ENCODE measurements around the gene SHROOM1. TPM values are rescaled to one million over a fixed set of nuclear protein-coding genes. Genes with fewer than 3 reads are reported as not detected.
A peak's percentile ranks its signal among the peaks of the same experiment; 100 is the strongest.

SHROOM1 gene
- total and polyA plus RNA-seq, 9 of the 15 experiments (the other 6 are each of a cell fraction or from before 2014, with no cell fraction given): 0.44 to 26.5 (median 11.9) TPM

DNA sequence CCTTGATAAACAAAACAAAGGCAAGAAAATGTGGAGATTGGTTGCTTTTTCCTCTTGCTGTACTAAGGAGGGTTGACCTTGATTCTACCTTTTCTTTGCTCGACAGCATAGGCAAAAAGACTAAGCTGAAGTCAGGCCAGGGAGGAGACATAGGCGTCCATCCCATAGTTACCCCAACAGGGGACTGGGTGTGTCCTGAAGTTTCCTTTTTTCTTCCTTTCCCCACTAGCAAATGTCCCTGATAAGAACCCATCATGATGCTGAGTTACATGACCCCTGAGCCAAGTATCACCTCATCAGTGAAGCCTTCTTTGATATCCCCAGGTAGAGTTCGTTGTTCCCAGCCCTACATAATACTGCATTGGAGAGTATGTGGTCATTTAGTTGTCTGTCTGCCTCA is 9.9 kb upstream of the SHROOM1 start:
- no peaks in the 10 kb centered on the region for H3K27me3 ChIP-seq (ENCODE audit: control insufficient read depth in 2 of 2, insufficient read depth in 2 of 2, low read length in 2 of 2)
- TF ChIP-seq, protein P1, sequence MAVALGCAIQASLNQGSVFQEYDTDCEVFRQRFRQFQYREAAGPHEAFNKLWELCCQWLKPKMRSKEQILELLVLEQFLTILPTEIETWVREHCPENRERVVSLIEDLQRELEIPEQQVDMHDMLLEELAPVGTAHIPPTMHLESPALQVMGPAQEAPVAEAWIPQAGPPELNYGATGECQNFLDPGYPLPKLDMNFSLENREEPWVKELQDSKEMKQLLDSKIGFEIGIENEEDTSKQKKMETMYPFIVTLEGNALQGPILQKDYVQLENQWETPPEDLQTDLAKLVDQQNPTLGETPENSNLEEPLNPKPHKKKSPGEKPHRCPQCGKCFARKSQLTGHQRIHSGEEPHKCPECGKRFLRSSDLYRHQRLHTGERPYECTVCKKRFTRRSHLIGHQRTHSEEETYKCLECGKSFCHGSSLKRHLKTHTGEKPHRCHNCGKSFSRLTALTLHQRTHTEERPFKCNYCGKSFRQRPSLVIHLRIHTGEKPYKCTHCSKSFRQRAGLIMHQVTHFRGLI (CRISPR knock-in tag; IDR thresholded peaks at IDR 0.05): no peak
- TF ChIP-seq POLR2AphosphoS5 (IDR thresholded peaks at IDR 0.05; ENCODE audit: control insufficient read depth, insufficient read depth, low read depth, low read length) (no peak), ZBTB40 (IDR thresholded peaks at IDR 0.05) (no peak), ZBTB40 (CRISPR knock-in tag; IDR thresholded peaks at IDR 0.05) (no peak), SRF (CRISPR knock-in tag; IDR thresholded peaks at IDR 0.05) (no peak), CTBP1 (IDR thresholded peaks at IDR 0.05; ENCODE audit: borderline replicate concordance) (peak; percentile 51; the same call in 1 of the 2 replicates)
- TF ChIP-seq, protein P2, sequence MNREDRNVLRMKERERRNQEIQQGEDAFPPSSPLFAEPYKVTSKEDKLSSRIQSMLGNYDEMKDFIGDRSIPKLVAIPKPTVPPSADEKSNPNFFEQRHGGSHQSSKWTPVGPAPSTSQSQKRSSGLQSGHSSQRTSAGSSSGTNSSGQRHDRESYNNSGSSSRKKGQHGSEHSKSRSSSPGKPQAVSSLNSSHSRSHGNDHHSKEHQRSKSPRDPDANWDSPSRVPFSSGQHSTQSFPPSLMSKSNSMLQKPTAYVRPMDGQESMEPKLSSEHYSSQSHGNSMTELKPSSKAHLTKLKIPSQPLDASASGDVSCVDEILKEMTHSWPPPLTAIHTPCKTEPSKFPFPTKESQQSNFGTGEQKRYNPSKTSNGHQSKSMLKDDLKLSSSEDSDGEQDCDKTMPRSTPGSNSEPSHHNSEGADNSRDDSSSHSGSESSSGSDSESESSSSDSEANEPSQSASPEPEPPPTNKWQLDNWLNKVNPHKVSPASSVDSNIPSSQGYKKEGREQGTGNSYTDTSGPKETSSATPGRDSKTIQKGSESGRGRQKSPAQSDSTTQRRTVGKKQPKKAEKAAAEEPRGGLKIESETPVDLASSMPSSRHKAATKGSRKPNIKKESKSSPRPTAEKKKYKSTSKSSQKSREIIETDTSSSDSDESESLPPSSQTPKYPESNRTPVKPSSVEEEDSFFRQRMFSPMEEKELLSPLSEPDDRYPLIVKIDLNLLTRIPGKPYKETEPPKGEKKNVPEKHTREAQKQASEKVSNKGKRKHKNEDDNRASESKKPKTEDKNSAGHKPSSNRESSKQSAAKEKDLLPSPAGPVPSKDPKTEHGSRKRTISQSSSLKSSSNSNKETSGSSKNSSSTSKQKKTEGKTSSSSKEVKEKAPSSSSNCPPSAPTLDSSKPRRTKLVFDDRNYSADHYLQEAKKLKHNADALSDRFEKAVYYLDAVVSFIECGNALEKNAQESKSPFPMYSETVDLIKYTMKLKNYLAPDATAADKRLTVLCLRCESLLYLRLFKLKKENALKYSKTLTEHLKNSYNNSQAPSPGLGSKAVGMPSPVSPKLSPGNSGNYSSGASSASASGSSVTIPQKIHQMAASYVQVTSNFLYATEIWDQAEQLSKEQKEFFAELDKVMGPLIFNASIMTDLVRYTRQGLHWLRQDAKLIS (CRISPR knock-in tag; IDR thresholded peaks at IDR 0.05): no peak
- no peak for FAIRE-seq
- WGBS (ENCODE audit: insufficient coverage, low coverage, missing lambda C conversion rate): 10% methylated on average over 3 of the region's 3 CpGs
- H4K20me1 ChIP-seq (replicated peaks; ENCODE audit: control insufficient read depth, insufficient read depth, low read length): no peaks in the 10 kb centered on the region
- no peaks in the 10 kb centered on the region for H3K9me1 ChIP-seq (ENCODE audit: control insufficient read depth, insufficient read depth, low read length)
- POLR2A ChIA-PET: interaction anchor here (1.4 to 1.6 kb wide), 3 partner anchors 9 to 14 kb away, joined by 3 to 8 read pairs (median 4); partner anchors contain the start of gene SHROOM1
- no peak for DNase-seq (ENCODE audit: extremely low read depth in 1 of 4, low spot score in 3 of 4)
- in situ Hi-C loops (cut with MboI) (no loop called here), intact Hi-C loops (cut with micrococcal nuclease) (no loop called here)
- no peaks in the 10 kb centered on the region for H3K79me2 ChIP-seq (ENCODE audit: control insufficient read depth, insufficient read depth, low read length)
- no peak overlapping the region for H3K9ac ChIP-seq (ENCODE audit: insufficient read depth in 1 of 2, low read depth in 2 of 2, low read length in 2 of 2)
- BruUV-seq (replicated peaks): no TSS peak
- H3K9me3 ChIP-seq (replicated peaks; ENCODE audit: control insufficient read depth, insufficient read depth, low read depth, low read length): no peaks in the 10 kb centered on the region
- H3K4me3 ChIP-seq: no peak overlapping the region
- CTCF ChIA-PET (ENCODE audit: low intra/inter-chr PET ratio): no interaction called here
- H3K27ac ChIP-seq (ENCODE audit: extremely low read depth, low read depth, low read length): no peak overlapping the region
- peak overlapping the region; percentile 69 for H2AFZ ChIP-seq (ENCODE audit: low read depth, low read length)
- H3K36me3 ChIP-seq (ENCODE audit: control insufficient read depth, insufficient read depth, low read length): no peaks in the 10 kb centered on the region
- peaks cover 0 to 19% of the 10 kb centered on the region in 2 experiments; a peak in 3 of 5 replicates for H3K4me1 ChIP-seq (replicated peaks in 1 of 2; ENCODE audit: control insufficient read depth in 2 of 2, insufficient read depth in 2 of 2, low read length in 2 of 2)
- ATAC-seq: peak; percentile 52
- H3K4me2 ChIP-seq (ENCODE audit: insufficient read depth, low read length): no peak overlapping the region

Measured in K562 (cell line).